Measurements from ENCODE around the gene VSIR. TPM values are rescaled to one million over a fixed set of nuclear protein-coding genes. Genes with fewer than 3 reads are reported as not detected.

The VSIR gene
- polyA plus RNA-seq, 4 donors = 8.4 to 13.2 (median 11.1) TPM

- DNase-seq (ENCODE audit: low read depth in 4 of 4, low spot score in 2 of 4) = no peak
These were observed 55.1 kb downstream of the VSIR start for GRCh38 chr10:71718165-71718698.

GRCh38 chr10:71717551-71717951 lies 55.8 kb downstream of the VSIR start:
- no peak for DNase-seq (ENCODE audit: low read depth in 4 of 4, low spot score in 2 of 4)

- DNase-seq (ENCODE audit: low read depth in 4 of 4, low spot score in 2 of 4) = no peak
These were observed 56.3 kb downstream of the VSIR start for GRCh38 chr10:71717056-71717455.

GRCh38 chr10:71716426-71716825 lies 56.9 kb downstream of the VSIR start:
- DNase-seq (ENCODE audit: low read depth in 4 of 4, low spot score in 2 of 4) = no peak

- DNase-seq (ENCODE audit: low read depth in 4 of 4, low spot score in 2 of 4) = no peak
These were observed 57.5 kb downstream of the VSIR start for GRCh38 chr10:71715860-71716259.

GRCh38 chr10:71715026-71715425 lies 58.3 kb downstream of the VSIR start:
- DNase-seq (ENCODE audit: low read depth in 4 of 4, low spot score in 2 of 4) = no peak

GRCh38 chr10:71714592-71714991 lies 58.7 kb downstream of the VSIR start:
- no peak for DNase-seq (ENCODE audit: low read depth in 4 of 4, low spot score in 2 of 4)

GRCh38 chr10:71714031-71714410 lies 59.3 kb downstream of the VSIR start:
- DNase-seq (ENCODE audit: low read depth in 4 of 4, low spot score in 2 of 4) = no peak

GRCh38 chr10:71713135-71714030 lies 59.9 kb downstream of the VSIR start:
- DNase-seq (ENCODE audit: low read depth in 4 of 4, low spot score in 2 of 4) = no peak

- no peak for DNase-seq (ENCODE audit: low read depth in 4 of 4, low spot score in 2 of 4)
These were observed 60.7 kb downstream of the VSIR start for GRCh38 chr10:71712572-71713134.

GRCh38 chr10:71712170-71712569 lies 61.1 kb downstream of the VSIR start:
- DNase-seq (ENCODE audit: low read depth in 4 of 4, low spot score in 2 of 4) = no peak

- no peak for DNase-seq (ENCODE audit: low read depth in 4 of 4, low spot score in 2 of 4)
These were observed 62.2 kb downstream of the VSIR start for GRCh38 chr10:71711052-71711623.

- no peak for DNase-seq (ENCODE audit: low read depth in 4 of 4, low spot score in 2 of 4)
These were observed 62.8 kb downstream of the VSIR start for GRCh38 chr10:71710519-71710918.

GRCh38 chr10:71708897-71709882 lies 64.1 kb downstream of the VSIR start:
- DNase-seq (ENCODE audit: low read depth in 4 of 4, low spot score in 2 of 4) = no peak

GRCh38 chr10:71708301-71708703 lies 65.0 kb downstream of the VSIR start:
- no peak for DNase-seq (ENCODE audit: low read depth in 4 of 4, low spot score in 2 of 4)

- DNase-seq (ENCODE audit: low read depth in 4 of 4, low spot score in 2 of 4) = no peak
These were observed 66.0 kb downstream of the VSIR start for GRCh38 chr10:71707240-71707789.

GRCh38 chr10:71706216-71707121 lies 66.9 kb downstream of the VSIR start:
- DNase-seq (ENCODE audit: low read depth in 4 of 4, low spot score in 2 of 4) = no peak

- DNase-seq (ENCODE audit: low read depth in 4 of 4, low spot score in 2 of 4) = no peak
These were observed 67.7 kb downstream of the VSIR start for GRCh38 chr10:71705582-71705981.

GRCh38 chr10:71704816-71705215 lies 68.5 kb downstream of the VSIR start:
- DNase-seq (ENCODE audit: low read depth in 4 of 4, low spot score in 2 of 4) = no peak

Data from left renal cortex interstitium (tissue), 4 donors.